Loucy (cell line): ENCODE measurements around the gene MARS1.

Experiments
- H2AFZ ChIP-seq: fragments of 200-600 bp; sonication (generic); 2 replicates; pipeline ENCODE4 v1.6.0; 2016; ENCODE audit warnings: antibody characterized with exemption, mild to moderate bottlenecking, low read length, moderate library complexity
- H3F3A ChIP-seq: fragments of 200-600 bp; 2 replicates; pipeline ENCODE4 v1.6.0; 2016; ENCODE audit warnings: antibody characterized with exemption, low read depth, mild to moderate bottlenecking
- H3K27me3 ChIP-seq: fragments of 200-600 bp; sonication (generic); 2 replicates; pipeline ENCODE4 v1.6.1; 2014; ENCODE audit warnings: low read length, mild to moderate bottlenecking; ENCODE audit not compliant: insufficient read depth, poor library complexity, severe bottlenecking
- H3K36me3 ChIP-seq: fragments of 200-600 bp; sonication (generic); 2 replicates; pipeline ENCODE4 v1.6.1; 2016; ENCODE audit warnings: low read length; ENCODE audit not compliant: insufficient read depth
- H3K4me1 ChIP-seq: fragments of 200-600 bp; sonication (generic); 2 replicates; pipeline ENCODE4 v1.5.1; 2014; ENCODE audit warnings: low read length, mild to moderate bottlenecking; ENCODE audit not compliant: insufficient read depth, poor library complexity, severe bottlenecking
- H3K4me2 ChIP-seq: fragments of 200-600 bp; sonication (generic); 2 replicates; pipeline ENCODE4 v1.6.0; 2014; ENCODE audit warnings: antibody characterized with exemption, low read length, low read depth, mild to moderate bottlenecking; ENCODE audit not compliant: poor library complexity, severe bottlenecking
- H3K4me3 ChIP-seq: fragments of 200-600 bp; sonication (generic); 2 replicates; pipeline ENCODE4 v1.5.1; 2014; ENCODE audit warnings: low read length, mild to moderate bottlenecking, mixed read lengths; ENCODE audit not compliant: poor library complexity, severe bottlenecking
- H3K79me2 ChIP-seq: fragments of 200-600 bp; sonication (generic); 2 replicates; pipeline ENCODE4 v1.6.1; 2014; ENCODE audit warnings: low read length; ENCODE audit not compliant: insufficient read depth
- H3K9ac ChIP-seq: fragments of 200-600 bp; sonication (generic); 2 replicates; pipeline ENCODE4 v1.6.0; 2014; ENCODE audit warnings: mild to moderate bottlenecking, low read depth, low read length, moderate library complexity; ENCODE audit not compliant: poor library complexity, severe bottlenecking
- H3K9me2 ChIP-seq: fragments of 200-600 bp; sonication (generic); replicated peaks from 2 replicates; pipeline ENCODE4 v1.6.1; 2016; ENCODE audit warnings: low read depth, low read length, mixed read lengths
- H3K9me3 ChIP-seq: fragments of 200-600 bp; sonication (generic); 2 replicates; pipeline ENCODE4 v1.6.1; 2014; ENCODE audit warnings: mild to moderate bottlenecking, antibody characterized with exemption, low read length, low read depth; ENCODE audit not compliant: insufficient read depth
- H4K20me1 ChIP-seq: fragments of 200-600 bp; sonication (generic); 2 replicates; pipeline ENCODE4 v1.6.0; 2014; ENCODE audit warnings: antibody characterized with exemption, low read length, mild to moderate bottlenecking; ENCODE audit not compliant: insufficient read depth, poor library complexity, severe bottlenecking
- EZH2phosphoT487 ChIP-seq: fragments of 200-600 bp; IDR thresholded peaks from 2 replicates; pipeline ENCODE4 v1.6.1; 2018; ENCODE audit warnings: antibody characterized with exemption, mild to moderate bottlenecking, moderate library complexity, borderline replicate concordance
- TF ChIP-seq, protein P1 (sequence below): fragments of 200-600 bp; sonication (generic); conservative IDR thresholded peaks from 2 replicates; pipeline ENCODE4 v1.5.1; 2014; ENCODE audit warnings: mild to moderate bottlenecking, antibody characterized with exemption, low read length

MARS1 gene

DNA sequence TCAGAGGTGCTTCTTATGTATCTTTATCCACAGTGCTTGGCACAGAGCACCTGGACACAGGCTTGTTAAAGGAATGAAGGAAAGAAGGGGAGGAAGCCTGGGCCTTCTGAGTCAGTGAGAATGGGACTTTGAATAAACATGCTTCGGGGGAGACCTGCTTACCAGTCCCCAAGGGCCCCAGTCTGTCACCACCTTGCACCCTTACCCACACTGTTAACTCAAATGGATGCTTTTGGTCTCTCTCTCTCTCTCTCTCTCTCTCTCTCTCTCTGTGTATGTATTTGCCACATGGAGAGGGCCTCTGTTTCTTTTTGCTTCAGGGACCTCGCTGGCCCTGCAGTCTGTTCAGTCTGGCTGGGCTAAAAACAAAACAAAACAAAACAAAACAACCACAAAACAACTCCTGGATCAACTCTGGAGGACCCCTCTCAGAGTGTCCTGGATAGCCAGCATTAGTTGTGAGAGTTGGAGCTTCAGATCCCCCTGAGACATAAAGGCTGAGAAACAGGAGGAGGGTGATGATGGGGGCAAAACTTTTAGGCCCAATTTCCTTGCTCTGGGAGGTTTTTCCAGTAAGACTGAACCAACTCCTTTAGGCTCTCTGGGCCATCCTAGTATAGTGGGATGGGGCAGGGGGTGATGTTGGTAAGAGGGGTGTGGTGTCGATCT lies 63.9 kb downstream of the MARS1 start:
- no peaks in the 10 kb centered on the region for H3K9me2 ChIP-seq
- H3K79me2 ChIP-seq, result peaks cover 2% of the 10 kb centered on the region; the same call in 1 of the 2 replicates
- H3K27me3 ChIP-seq, result no peaks in the 10 kb centered on the region
- no peaks in the 10 kb centered on the region for H4K20me1 ChIP-seq
- H3K9ac ChIP-seq, result no peak overlapping the region
- H3K4me1 ChIP-seq, result peaks cover 6% of the 10 kb centered on the region
- H3K9me3 ChIP-seq, result no peaks in the 10 kb centered on the region
- no peak overlapping the region for H3K4me3 ChIP-seq
- no peak overlapping the region for H3K4me2 ChIP-seq
- no peak overlapping the region for H2AFZ ChIP-seq
- H3K36me3 ChIP-seq, result no peaks in the 10 kb centered on the region
- no peaks in the 10 kb centered on the region for H3F3A ChIP-seq
- TF ChIP-seq, protein P1, sequence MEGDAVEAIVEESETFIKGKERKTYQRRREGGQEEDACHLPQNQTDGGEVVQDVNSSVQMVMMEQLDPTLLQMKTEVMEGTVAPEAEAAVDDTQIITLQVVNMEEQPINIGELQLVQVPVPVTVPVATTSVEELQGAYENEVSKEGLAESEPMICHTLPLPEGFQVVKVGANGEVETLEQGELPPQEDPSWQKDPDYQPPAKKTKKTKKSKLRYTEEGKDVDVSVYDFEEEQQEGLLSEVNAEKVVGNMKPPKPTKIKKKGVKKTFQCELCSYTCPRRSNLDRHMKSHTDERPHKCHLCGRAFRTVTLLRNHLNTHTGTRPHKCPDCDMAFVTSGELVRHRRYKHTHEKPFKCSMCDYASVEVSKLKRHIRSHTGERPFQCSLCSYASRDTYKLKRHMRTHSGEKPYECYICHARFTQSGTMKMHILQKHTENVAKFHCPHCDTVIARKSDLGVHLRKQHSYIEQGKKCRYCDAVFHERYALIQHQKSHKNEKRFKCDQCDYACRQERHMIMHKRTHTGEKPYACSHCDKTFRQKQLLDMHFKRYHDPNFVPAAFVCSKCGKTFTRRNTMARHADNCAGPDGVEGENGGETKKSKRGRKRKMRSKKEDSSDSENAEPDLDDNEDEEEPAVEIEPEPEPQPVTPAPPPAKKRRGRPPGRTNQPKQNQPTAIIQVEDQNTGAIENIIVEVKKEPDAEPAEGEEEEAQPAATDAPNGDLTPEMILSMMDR, result no peak
- no peak for TF ChIP-seq EZH2phosphoT487

DNA sequence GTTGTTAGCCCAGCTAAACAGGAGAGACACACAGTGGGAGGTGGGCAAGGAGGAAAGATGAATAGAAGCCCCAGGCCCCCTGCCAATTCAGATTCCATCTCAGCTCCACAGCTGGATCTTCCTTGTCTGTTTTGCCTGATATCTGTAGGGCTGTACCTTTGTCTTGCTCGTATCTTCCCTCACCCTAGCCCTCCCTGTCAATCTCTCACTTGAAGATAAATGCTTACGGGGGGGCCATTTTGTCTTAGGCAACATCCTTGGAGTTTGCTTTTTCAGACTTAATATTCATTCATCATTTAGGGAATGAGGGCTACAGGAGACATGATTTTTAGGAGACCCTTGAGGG lies 64.4 kb downstream of the MARS1 start:
- H3K4me3 ChIP-seq, result no peak overlapping the region
- H3K27me3 ChIP-seq, result no peaks in the 10 kb centered on the region
- H4K20me1 ChIP-seq, result no peaks in the 10 kb centered on the region
- no peaks in the 10 kb centered on the region for H3K9me2 ChIP-seq
- no peaks in the 10 kb centered on the region for H3K36me3 ChIP-seq
- no peak overlapping the region for H3K4me2 ChIP-seq
- H3K9ac ChIP-seq, result no peak overlapping the region
- H3K79me2 ChIP-seq, result no peaks in the 10 kb centered on the region
- TF ChIP-seq, protein P1, result no peak
- TF ChIP-seq EZH2phosphoT487, result no peak
- H2AFZ ChIP-seq, result no peak overlapping the region
- no peaks in the 10 kb centered on the region for H3K9me3 ChIP-seq
- peaks cover 5% of the 10 kb centered on the region for H3K4me1 ChIP-seq
- no peaks in the 10 kb centered on the region for H3F3A ChIP-seq

GRCh38 chr12:57552835-57553313 lies 65.0 kb downstream of the MARS1 start:
- Histone ChIP-seq H3K9me3 (no peaks in the 10 kb centered on the region), H3K9me2 (no peaks in the 10 kb centered on the region), H3K36me3 (no peaks in the 10 kb centered on the region), H2AFZ (no peak overlapping the region; the same call in 1 of the 2 replicates), H3K4me2 (no peak overlapping the region), H3K4me3 (no peak overlapping the region), H3K9ac (no peak overlapping the region), H3F3A (no peaks in the 10 kb centered on the region), H3K4me1 (no peaks in the 10 kb centered on the region), H4K20me1 (no peaks in the 10 kb centered on the region), H3K27me3 (no peaks in the 10 kb centered on the region), H3K79me2 (no peaks in the 10 kb centered on the region)
- TF ChIP-seq, protein P1, result no peak
- TF ChIP-seq EZH2phosphoT487, result no peak
